A549 (cell line): Measurements from ENCODE around the gene SIGLEC1.

Source experiments
- EP300 ChIP-seq, 2 experiments: fragments of >200 bp; sonication (Bioruptor Twin); formaldehyde crosslinking; IDR thresholded peaks; 2 replicates in 1 of 2; 3 replicates in 1 of 2; pipeline ENCODE4 v1.6.1; 2016 to 2017
- HDAC2 ChIP-seq: fragments of 200-600 bp; sonication (generic); IDR thresholded peaks from 2 replicates; pipeline ENCODE4 v1.6.1; 2016
- JUNB ChIP-seq: fragments of >200 bp; sonication (Bioruptor Twin); formaldehyde crosslinking; IDR thresholded peaks from 2 replicates; pipeline ENCODE4 v1.6.1; 2016
- POLR2A ChIP-seq: IDR thresholded peaks from 2 replicates; pipeline ENCODE4 v1.6.1; 2012; ENCODE audit warnings: mild to moderate bottlenecking, low read length
- POLR2AphosphoS2 ChIP-seq: conservative IDR thresholded peaks from 2 replicates; pipeline ENCODE4 v1.6.1; 2012; ENCODE audit warnings: low read length, improper control_type of control experiment, inconsistent platforms
- RAD21 ChIP-seq, 2 experiments: fragments of >200 bp in 1 of 2; sonication (Bioruptor Twin) in 1 of 2; formaldehyde crosslinking in 1 of 2; IDR thresholded peaks in 1 of 2; conservative IDR thresholded peaks in 1 of 2; 2 replicates in 1 of 2; 3 replicates in 1 of 2; pipeline ENCODE4 v1.6.1; 2012 to 2018; ENCODE audit warnings: inconsistent platforms in 1 of 2
- ZFP36 ChIP-seq: fragments of 450-650 bp; IDR thresholded peaks from 2 replicates; pipeline ENCODE4 v1.6.1; 2014; ENCODE audit warnings: borderline replicate concordance; ENCODE audit not compliant: partially characterized antibody
- ZNF302 ChIP-seq: fragments of 250-450 bp; sonication (Bioruptor Pico); IDR thresholded peaks from 2 replicates; pipeline ENCODE4 v1.9.0; 2021; ENCODE audit warnings: inconsistent platforms, mild to moderate bottlenecking, moderate library complexity
- ZSCAN20 ChIP-seq: fragments of 250-450 bp; sonication (Bioruptor Pico); IDR thresholded peaks from 2 replicates; pipeline ENCODE4 v1.8.0; 2022; ENCODE audit warnings: mild to moderate bottlenecking, moderate library complexity
- TF ChIP-seq, protein P1 (sequence below): fragments of >200 bp; sonication (Bioruptor Twin); formaldehyde crosslinking; IDR thresholded peaks from 3 replicates; pipeline ENCODE4 v1.5.1; 2016
- TF ChIP-seq, protein P2 (sequence below): IDR thresholded peaks from 2 replicates; pipeline ENCODE4 v1.6.1; 2012
- TF ChIP-seq, protein P3 (sequence below): fragments of 200-600 bp; sonication (generic); IDR thresholded peaks from 2 replicates; pipeline ENCODE4 v1.6.1; 2016; ENCODE audit warnings: antibody characterized with exemption, mild to moderate bottlenecking, moderate library complexity
- TF ChIP-seq, protein P4 (sequence below): fragments of 250-450 bp; sonication (Bioruptor Pico); IDR thresholded peaks from 2 replicates; pipeline ENCODE4 v1.5.0; 2021; ENCODE audit warnings: mild to moderate bottlenecking, moderate library complexity, borderline replicate concordance

DNA sequence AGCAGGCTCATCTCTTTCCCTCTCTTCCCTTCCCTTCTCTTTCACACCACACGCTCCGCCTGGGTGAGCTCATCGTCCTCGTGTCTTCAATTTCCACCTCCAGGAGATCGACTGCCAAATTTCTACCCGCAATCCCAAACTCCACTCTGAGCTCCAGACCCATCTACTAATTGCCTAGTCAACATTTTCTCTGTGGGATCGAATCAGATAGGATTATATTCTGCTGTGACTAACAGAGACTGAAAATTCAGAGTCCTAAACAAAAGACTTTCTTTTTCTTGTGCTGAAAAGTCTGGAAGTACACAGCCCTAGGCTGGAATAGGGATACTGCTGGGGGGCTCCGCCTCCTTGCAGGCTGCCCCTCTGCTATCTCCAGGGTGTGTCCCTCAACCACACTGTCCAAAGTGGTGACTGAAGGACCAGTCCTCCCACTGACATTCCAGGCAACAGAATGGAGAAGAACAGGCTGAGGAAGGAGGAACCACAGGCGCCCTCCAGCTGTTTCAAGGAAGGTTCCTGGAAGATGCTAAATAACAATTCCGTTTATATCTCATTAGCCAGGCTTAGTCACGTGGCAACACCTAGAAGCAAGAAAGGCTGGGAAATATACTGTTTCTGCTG, 15.1 kb upstream of the SIGLEC1 start:
- TF ChIP-seq ZFP36, result no peak
- TF ChIP-seq EP300 (IDR thresholded peaks at IDR 0.05), result no peak
- TF ChIP-seq, protein P1, sequence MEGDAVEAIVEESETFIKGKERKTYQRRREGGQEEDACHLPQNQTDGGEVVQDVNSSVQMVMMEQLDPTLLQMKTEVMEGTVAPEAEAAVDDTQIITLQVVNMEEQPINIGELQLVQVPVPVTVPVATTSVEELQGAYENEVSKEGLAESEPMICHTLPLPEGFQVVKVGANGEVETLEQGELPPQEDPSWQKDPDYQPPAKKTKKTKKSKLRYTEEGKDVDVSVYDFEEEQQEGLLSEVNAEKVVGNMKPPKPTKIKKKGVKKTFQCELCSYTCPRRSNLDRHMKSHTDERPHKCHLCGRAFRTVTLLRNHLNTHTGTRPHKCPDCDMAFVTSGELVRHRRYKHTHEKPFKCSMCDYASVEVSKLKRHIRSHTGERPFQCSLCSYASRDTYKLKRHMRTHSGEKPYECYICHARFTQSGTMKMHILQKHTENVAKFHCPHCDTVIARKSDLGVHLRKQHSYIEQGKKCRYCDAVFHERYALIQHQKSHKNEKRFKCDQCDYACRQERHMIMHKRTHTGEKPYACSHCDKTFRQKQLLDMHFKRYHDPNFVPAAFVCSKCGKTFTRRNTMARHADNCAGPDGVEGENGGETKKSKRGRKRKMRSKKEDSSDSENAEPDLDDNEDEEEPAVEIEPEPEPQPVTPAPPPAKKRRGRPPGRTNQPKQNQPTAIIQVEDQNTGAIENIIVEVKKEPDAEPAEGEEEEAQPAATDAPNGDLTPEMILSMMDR, result no peak
- TF ChIP-seq ZNF302 (CRISPR knock-in tag), result no peak
- TF ChIP-seq JUNB, result no peak
- no peak for TF ChIP-seq POLR2A
- TF ChIP-seq, protein P2, sequence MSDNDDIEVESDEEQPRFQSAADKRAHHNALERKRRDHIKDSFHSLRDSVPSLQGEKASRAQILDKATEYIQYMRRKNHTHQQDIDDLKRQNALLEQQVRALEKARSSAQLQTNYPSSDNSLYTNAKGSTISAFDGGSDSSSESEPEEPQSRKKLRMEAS, result no peak
- no peak for TF ChIP-seq RAD21 (conservative IDR thresholded peaks at IDR 0.05 in 1 of 2, IDR thresholded peaks at IDR 0.05 in 1 of 2)
- no peak for TF ChIP-seq POLR2AphosphoS2
- TF ChIP-seq, protein P3, sequence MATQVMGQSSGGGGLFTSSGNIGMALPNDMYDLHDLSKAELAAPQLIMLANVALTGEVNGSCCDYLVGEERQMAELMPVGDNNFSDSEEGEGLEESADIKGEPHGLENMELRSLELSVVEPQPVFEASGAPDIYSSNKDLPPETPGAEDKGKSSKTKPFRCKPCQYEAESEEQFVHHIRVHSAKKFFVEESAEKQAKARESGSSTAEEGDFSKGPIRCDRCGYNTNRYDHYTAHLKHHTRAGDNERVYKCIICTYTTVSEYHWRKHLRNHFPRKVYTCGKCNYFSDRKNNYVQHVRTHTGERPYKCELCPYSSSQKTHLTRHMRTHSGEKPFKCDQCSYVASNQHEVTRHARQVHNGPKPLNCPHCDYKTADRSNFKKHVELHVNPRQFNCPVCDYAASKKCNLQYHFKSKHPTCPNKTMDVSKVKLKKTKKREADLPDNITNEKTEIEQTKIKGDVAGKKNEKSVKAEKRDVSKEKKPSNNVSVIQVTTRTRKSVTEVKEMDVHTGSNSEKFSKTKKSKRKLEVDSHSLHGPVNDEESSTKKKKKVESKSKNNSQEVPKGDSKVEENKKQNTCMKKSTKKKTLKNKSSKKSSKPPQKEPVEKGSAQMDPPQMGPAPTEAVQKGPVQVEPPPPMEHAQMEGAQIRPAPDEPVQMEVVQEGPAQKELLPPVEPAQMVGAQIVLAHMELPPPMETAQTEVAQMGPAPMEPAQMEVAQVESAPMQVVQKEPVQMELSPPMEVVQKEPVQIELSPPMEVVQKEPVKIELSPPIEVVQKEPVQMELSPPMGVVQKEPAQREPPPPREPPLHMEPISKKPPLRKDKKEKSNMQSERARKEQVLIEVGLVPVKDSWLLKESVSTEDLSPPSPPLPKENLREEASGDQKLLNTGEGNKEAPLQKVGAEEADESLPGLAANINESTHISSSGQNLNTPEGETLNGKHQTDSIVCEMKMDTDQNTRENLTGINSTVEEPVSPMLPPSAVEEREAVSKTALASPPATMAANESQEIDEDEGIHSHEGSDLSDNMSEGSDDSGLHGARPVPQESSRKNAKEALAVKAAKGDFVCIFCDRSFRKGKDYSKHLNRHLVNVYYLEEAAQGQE, result no peak
- TF ChIP-seq, protein P4, sequence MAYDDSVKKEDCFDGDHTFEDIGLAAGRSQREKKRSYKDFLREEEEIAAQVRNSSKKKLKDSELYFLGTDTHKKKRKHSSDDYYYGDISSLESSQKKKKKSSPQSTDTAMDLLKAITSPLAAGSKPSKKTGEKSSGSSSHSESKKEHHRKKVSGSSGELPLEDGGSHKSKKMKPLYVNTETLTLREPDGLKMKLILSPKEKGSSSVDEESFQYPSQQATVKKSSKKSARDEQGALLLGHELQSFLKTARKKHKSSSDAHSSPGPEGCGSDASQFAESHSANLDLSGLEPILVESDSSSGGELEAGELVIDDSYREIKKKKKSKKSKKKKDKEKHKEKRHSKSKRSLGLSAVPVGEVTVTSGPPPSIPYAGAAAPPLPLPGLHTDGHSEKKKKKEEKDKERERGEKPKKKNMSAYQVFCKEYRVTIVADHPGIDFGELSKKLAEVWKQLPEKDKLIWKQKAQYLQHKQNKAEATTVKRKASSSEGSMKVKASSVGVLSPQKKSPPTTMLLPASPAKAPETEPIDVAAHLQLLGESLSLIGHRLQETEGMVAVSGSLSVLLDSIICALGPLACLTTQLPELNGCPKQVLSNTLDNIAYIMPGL (CRISPR knock-in tag), result no peak
- no peak for TF ChIP-seq ZSCAN20
- no peak for TF ChIP-seq HDAC2
